Vagina (tissue), 2 donors: ENCODE results near the gene GAB3. TPM values are rescaled to one million over a fixed set of nuclear protein-coding genes. Genes with fewer than 3 reads are reported as not detected.

Experiments
- DNase-seq, 2 donors: peaks; one replicate each; pipeline ENCODE4 v3.0.0-alpha.2; 2017; ENCODE audit errors: extremely low spot score in 2 of 2
- H3K27ac ChIP-seq: fragments of 200-600 bp; sonication (generic); one replicate; pipeline ENCODE4 v1.5.1; 2019
- H3K27me3 ChIP-seq: fragments of 200-600 bp; sonication (generic); one replicate; pipeline ENCODE4 v1.5.1; 2019
- H3K36me3 ChIP-seq, 2 donors: fragments of 200-600 bp; sonication (generic); one replicate each; pipeline ENCODE4 v1.5.1; 2017 to 2019
- H3K4me1 ChIP-seq: fragments of 200-600 bp; sonication (generic); one replicate; pipeline ENCODE4 v1.5.1; 2019
- H3K4me3 ChIP-seq, 2 donors: fragments of 200-600 bp; sonication (generic); 1 replicate in 1 of 2; 2 replicates in 1 of 2; pipeline ENCODE4 v1.5.1; 2016 to 2019
- H3K9me3 ChIP-seq: fragments of 200-600 bp; sonication (generic); one replicate; pipeline ENCODE4 v1.5.1; 2019
- CTCF ChIP-seq, 3 experiments: fragments of 450-650 bp in 2 of 3; fragments of 200-600 bp in 1 of 3; sonication (generic) in 1 of 3; IDR thresholded peaks; one replicate each; pipeline ENCODE4 v1.5.1; 2017 to 2019; ENCODE audit warnings: antibody characterized with exemption in 3 of 3, mild to moderate bottlenecking in 2 of 3, moderate library complexity in 2 of 3
- POLR2A ChIP-seq, 2 donors: fragments of 450-650 bp; IDR thresholded peaks; one replicate each; pipeline ENCODE4 v1.6.1; 2017; ENCODE audit warnings: antibody characterized with exemption in 2 of 2, mild to moderate bottlenecking in 2 of 2, moderate library complexity in 2 of 2
- POLR2AphosphoS5 ChIP-seq, 2 donors: sonication (generic); formaldehyde crosslinking; IDR thresholded peaks; one replicate each; pipeline ENCODE4 v1.9.0; 2017; ENCODE audit warnings: antibody characterized with exemption in 2 of 2, mild to moderate bottlenecking in 2 of 2, low read depth in 1 of 2; ENCODE audit not compliant: insufficient read depth in 1 of 2
- intact Hi-C: fragments of 100-400 bp; cut with DNase I; formaldehyde crosslinking; loops from one replicate; pipeline ENCODE4 v1.15.1; 2023
- total RNA-seq: library from RNA; depleted of rRNA; stranded (reverse); fragments of >200 nt; gene quantifications from one replicate; pipeline ENCODE4 v1.2.3, GENCODE V29; 2016

The GAB3 gene
- total RNA-seq, 1 donor from 2014 or later, result 7.6 TPM

GRCh38 chrX:154762537-154763296 is 11.8 kb upstream of the GAB3 start, which contains the start of gene DKC1:
Gene DKC1 (plus strand): TSS chrX:154762864. CDS start chrX:154762966, 102 bp downstream.
- no peaks in the 10 kb centered on the region for H3K27me3 ChIP-seq
- intact Hi-C loops, result no loop called here
- H3K4me1 ChIP-seq, result no peaks in the 10 kb centered on the region
- peak within 1 kb of the TSS; percentile 63 for H3K27ac ChIP-seq
- peak in 1 of 2 donors; percentile 94 for DNase-seq
- H3K4me3 ChIP-seq, result peak within 1 kb of the TSS; percentile 50 to 60
- TF ChIP-seq CTCF (IDR thresholded peaks at IDR 0.05) (no peak), POLR2A (IDR thresholded peaks at IDR 0.05) (no peak), POLR2AphosphoS5 (IDR thresholded peaks at IDR 0.05; ENCODE audit: insufficient read depth in 1 of 2, low read depth in 1 of 2) (peak; percentile 79 to 80)
- peaks cover 0 to 17% of the 10 kb centered on the region in 2 donors for H3K36me3 ChIP-seq
- H3K9me3 ChIP-seq, result no peaks in the 10 kb centered on the region

DNA sequence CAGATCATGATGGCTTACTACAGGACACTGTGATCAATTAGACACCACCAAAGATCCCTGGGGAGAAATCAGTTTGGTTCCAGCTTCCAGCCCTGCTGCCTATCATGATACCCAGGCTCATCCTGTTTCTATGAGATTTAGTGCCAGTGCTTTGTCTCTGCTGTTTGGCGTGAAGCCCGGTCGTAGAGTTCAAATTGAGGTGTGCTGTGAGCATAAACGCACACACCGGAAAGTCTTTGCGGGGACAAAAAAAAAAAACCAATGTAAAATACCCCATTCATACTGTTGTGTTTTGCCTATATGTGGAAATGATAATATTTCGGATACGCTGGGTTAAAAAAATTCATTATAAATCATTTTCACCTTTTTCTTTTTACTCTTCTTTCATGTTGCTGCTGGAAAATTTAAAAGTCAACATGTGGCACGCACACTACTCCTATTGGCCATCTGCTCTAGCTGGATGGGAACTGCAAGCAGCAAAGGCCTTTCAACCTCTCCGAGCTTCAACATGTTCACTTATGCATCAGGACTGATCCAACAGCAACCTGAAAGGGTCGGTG is 11.2 kb upstream of the GAB3 start:
- Histone ChIP-seq H3K9me3 (no peaks in the 10 kb centered on the region), H3K36me3 (peaks cover 0 to 10% of the 10 kb centered on the region in 2 donors), H3K4me3 (peak overlapping the region; percentile 50 to 60), H3K27ac (peak overlapping the region; percentile 63), H3K27me3 (no peaks in the 10 kb centered on the region), H3K4me1 (no peaks in the 10 kb centered on the region)
- intact Hi-C loops, result no loop called here
- DNase-seq, result no peak
- TF ChIP-seq CTCF (IDR thresholded peaks at IDR 0.05) (no peak), POLR2AphosphoS5 (IDR thresholded peaks at IDR 0.05; ENCODE audit: insufficient read depth in 1 of 2, low read depth in 1 of 2) (no peak), POLR2A (IDR thresholded peaks at IDR 0.05) (no peak)

- H3K4me1 ChIP-seq, result no peaks in the 10 kb centered on the region
- DNase-seq, result no peak
- no peak overlapping the region for H3K27ac ChIP-seq
- no peak overlapping the region for H3K4me3 ChIP-seq
- no peaks in the 10 kb centered on the region for H3K36me3 ChIP-seq
- TF ChIP-seq POLR2AphosphoS5 (IDR thresholded peaks at IDR 0.05; ENCODE audit: insufficient read depth in 1 of 2, low read depth in 1 of 2), result no peak
- no peak for TF ChIP-seq CTCF (IDR thresholded peaks at IDR 0.05)
- TF ChIP-seq POLR2A (IDR thresholded peaks at IDR 0.05), result no peak
- H3K9me3 ChIP-seq, result no peaks in the 10 kb centered on the region
- no peaks in the 10 kb centered on the region for H3K27me3 ChIP-seq
- intact Hi-C loops, result no loop called here
Observed at GRCh38 chrX:154758696-154759095, 7.8 kb upstream of the GAB3 start.

DNA sequence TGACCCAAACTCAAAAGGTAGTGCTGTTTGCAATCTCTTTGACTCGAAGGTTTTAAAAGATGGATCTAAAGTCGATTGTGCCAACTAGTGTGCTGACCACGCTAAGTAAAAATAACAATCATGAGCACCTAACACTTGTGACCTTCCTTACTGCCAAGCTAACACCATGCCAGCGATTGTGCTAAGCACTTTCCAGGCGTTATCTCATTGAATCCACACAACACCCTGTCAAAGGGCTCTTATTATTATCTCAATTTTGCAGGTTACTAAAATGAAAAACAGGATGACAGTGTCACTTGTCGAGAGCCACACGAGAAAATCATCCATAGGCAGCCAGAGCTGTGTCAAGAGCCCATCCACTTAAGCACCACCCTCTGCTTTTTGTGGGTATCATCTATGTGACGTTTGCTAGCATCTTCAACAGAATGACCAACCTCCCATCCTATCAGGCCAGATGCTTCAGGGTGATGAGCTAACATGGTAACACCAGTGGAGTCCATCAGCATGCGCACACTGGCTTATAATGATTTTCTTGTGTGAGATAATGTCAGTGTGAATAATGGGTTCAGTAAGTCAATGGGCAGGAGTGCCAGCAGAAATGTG is 893 bp upstream of the GAB3 start:
- Histone ChIP-seq H3K27me3 (no peaks in the 10 kb centered on the region), H3K9me3 (no peaks in the 10 kb centered on the region), H3K4me1 (no peaks in the 10 kb centered on the region), H3K4me3 (no peak overlapping the region), H3K27ac (no peak overlapping the region), H3K36me3 (no peaks in the 10 kb centered on the region)
- no peak for TF ChIP-seq POLR2AphosphoS5 (IDR thresholded peaks at IDR 0.05; ENCODE audit: insufficient read depth in 1 of 2, low read depth in 1 of 2)
- TF ChIP-seq POLR2A (IDR thresholded peaks at IDR 0.05), result no peak
- no peak for TF ChIP-seq CTCF (IDR thresholded peaks at IDR 0.05)
- intact Hi-C loops, result no loop called here
- no peak for DNase-seq
